GM18909 (cell line): Measurements from ENCODE around the gene ATP2A2.
"Not testable (repeated sequence)": the region's sequence is repeated elsewhere in the genome, so short reads cannot be mapped to it uniquely, and the experiment has no call there.

Source experiments
- ATAC-seq: cut with Tn5 transposase; IDR thresholded peaks from one replicate; pipeline ENCODE4 v1.9.1; 2021; ENCODE audit warnings: mild to moderate bottlenecking; ENCODE audit not compliant: unreplicated experiment, poor library complexity

The ATP2A2 gene

DNA sequence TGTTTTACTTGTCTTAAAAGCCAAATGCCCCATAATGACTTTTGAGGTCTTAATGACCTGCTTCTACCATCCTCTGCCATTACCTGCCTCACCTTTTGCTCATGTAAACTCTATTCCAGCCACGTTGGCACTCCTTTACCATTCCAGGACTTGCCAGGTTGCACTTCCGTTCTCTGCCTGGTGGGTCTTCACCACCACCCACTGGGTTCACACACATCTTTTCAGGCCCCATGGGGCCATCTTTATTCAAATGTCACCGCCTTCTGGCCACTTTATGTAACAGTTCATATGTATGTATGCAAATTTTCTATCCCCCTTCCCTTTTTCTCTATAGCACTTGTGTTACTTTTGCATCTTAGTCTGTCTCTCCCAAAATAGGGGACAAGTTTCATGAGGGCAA is 57.7 kb downstream of the ATP2A2 start:
- no peak for ATAC-seq

DNA sequence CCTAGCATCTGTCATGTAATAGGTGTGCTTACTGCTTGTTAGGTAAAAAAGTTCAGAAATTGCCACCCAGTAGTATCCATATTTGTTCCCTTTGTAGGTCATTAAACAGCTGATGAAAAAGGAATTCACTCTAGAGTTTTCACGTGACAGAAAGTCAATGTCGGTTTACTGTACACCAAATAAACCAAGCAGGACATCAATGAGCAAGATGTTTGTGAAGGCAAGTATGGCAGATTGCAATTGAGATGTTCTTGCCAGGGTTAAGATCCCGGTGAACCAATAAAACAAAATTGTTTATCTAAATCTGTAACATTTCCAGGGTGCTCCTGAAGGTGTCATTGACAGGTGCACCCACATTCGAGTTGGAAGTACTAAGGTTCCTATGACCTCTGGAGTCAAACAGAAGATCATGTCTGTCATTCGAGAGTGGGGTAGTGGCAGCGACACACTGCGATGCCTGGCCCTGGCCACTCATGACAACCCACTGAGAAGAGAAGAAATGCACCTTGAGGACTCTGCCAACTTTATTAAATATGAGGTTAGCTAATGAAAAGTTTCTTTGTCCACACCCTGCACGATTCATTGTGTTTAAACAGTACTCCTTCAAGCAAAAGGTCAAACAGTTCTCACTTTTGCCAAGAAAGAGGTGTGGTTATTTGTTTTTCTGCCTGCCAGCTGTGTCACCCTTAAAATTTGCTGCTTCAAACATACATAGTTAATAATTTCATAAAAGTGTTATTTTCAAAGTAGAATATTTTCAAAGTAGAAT is 58.3 kb downstream of the ATP2A2 start:
- ATAC-seq: no peak

DNA sequence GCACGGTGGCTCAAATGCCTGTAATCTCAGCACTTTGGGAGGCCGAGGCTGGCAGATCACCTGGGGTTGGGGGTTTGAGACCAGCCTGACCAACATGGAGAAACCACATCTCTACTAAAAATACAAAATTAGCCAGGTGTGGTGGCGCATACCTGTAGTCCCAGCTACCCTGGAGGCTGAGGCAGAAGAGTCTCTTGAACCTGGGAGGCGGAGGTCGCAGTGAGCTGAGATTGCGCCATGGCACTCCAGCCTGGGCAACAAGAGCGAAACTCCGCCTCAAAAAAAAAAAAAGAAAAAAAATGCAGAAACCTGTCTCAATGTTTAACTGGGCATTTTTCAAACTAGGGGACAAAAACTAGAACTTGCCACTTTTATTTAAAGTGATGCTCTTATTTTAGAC is 59.2 kb downstream of the ATP2A2 start:
- ATAC-seq: not testable (repeated sequence)

DNA sequence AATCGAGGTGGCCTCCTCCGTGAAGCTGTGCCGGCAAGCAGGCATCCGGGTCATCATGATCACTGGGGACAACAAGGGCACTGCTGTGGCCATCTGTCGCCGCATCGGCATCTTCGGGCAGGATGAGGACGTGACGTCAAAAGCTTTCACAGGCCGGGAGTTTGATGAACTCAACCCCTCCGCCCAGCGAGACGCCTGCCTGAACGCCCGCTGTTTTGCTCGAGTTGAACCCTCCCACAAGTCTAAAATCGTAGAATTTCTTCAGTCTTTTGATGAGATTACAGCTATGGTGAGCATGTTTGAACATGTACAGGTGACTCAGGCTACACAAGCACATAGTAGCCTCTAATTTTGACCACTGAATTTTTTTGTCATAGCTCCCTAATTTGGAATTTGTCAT is 59.7 kb downstream of the ATP2A2 start:
- no peak for ATAC-seq

DNA sequence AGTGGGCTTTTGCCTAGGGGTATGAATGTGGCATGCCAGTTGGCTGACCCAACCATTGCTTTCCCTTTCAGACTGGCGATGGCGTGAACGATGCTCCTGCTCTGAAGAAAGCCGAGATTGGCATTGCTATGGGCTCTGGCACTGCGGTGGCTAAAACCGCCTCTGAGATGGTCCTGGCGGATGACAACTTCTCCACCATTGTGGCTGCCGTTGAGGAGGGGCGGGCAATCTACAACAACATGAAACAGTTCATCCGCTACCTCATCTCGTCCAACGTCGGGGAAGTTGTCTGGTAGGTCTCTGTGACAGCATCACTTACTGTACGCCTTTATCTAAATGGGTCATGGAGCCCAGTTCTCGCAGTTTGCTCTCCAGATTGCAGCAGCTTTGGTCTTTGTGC is 61.1 kb downstream of the ATP2A2 start:
- no peak for ATAC-seq

DNA sequence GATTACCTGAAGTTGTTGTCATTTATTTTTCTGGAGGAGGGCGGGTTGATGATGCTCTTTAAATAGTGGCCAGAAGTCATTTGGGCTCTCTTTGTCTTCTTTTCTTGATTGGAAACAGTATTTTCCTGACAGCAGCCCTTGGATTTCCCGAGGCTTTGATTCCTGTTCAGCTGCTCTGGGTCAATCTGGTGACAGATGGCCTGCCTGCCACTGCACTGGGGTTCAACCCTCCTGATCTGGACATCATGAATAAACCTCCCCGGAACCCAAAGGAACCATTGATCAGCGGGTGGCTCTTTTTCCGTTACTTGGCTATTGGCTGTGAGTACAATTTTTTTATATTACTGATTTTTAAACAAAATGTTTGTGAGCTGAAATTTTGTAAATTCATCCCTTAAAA is 62.1 kb downstream of the ATP2A2 start:
- no peak for ATAC-seq

DNA sequence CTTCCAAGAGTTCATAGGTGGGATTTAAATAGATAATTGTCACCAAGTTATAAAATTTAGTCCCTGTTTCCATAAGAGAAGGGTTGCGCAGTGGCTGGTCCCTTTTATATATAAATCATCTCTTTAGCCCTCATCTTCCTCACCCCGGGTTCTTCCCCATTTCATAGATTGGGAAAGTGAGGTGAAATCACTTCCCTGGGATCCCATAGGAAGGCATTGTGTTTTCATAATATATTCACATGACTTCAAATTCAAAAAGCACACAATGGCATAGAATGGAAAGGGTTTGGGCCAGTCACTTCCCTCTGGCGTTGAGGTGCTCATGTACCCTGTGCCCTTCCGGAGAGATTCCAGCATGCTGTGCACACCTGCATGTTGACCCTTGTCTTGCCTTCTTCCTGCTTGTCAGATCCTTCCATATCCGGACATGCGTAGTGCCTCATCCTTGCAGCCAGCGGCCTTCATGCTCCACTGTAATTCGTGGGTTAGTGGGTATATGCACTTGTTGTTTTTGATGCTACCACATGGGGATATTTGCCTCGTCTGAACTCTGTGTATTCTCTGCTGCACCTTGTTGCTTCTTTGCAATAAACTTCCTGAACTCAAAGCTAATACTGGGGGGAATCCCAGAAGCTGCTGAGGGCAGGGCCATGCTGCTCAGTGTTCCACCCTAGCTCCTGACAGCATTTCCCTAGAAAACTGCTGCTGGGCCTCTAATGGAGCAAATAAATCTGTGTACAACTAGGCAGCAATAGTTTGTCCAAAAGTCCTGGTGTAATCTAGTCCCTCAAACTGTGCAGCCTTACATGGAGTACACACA is 62.9 kb downstream of the ATP2A2 start:
- ATAC-seq: no peak

DNA sequence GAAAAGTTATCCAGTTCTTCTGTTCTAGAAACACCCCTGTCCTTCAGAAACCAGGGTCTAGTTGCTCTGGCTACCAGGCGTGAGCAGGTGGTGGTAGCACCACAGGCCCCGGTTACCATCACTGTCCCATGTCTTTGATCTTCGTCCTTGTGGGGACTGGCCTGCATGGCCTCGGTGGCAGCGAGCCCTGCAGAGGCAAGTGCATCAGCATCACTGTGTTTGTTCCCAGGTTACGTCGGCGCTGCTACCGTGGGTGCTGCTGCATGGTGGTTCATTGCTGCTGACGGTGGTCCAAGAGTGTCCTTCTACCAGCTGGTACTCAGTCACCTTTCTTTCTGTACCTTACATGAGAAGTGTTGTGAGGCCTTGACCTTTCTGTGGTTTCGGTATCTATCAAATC is 63.6 kb downstream of the ATP2A2 start:
- ATAC-seq: no peak

DNA sequence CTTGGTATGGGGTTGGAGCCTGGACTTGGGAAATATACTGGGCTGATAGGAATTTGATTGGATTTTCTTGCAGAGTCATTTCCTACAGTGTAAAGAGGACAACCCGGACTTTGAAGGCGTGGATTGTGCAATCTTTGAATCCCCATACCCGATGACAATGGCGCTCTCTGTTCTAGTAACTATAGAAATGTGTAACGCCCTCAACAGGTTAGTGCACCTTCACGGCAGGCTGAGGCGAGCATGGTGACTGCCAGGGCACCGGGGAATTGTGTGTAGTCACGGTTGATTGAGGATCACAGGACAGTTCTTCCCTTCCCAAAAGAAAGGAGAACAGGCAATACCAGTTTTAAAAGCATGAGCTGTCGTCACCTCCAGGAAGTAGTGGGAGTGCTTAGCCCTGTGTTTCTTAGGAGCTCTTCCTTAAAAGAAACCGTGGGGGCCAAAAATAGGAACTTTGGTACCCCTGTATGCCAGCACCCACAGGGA is 64.2 kb downstream of the ATP2A2 start:
- no peak for ATAC-seq

DNA sequence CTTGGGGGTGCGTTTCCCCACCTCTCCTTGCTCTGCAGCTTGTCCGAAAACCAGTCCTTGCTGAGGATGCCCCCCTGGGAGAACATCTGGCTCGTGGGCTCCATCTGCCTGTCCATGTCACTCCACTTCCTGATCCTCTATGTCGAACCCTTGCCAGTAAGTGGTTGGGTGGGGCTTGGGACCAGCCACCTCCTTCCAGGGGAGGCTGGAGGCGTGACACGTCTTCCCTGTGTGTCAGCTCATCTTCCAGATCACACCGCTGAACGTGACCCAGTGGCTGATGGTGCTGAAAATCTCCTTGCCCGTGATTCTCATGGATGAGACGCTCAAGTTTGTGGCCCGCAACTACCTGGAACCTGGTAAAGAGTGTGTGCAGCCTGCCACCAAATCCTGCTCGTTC is 64.9 kb downstream of the ATP2A2 start:
- no peak for ATAC-seq

DNA sequence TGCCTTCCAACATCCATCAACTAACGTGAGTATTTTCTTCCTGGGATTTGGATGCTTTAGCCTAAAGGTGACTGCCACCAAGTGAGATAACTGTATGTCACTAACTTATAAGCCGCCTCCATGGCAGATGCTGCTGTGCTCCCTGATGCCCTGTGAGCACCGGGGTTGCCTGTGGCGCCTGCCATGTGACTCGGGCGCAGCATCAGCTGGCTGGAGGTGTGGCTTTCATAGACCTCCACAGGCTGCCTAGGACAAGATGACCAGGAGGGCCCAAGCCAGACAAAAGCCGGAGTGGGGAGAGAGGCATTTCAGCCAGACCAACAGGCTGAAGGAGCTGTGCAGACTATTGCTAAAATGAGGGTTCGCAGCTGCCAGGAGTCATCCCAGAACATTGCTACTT is 66.7 kb downstream of the ATP2A2 start:
- no peak for ATAC-seq

DNA sequence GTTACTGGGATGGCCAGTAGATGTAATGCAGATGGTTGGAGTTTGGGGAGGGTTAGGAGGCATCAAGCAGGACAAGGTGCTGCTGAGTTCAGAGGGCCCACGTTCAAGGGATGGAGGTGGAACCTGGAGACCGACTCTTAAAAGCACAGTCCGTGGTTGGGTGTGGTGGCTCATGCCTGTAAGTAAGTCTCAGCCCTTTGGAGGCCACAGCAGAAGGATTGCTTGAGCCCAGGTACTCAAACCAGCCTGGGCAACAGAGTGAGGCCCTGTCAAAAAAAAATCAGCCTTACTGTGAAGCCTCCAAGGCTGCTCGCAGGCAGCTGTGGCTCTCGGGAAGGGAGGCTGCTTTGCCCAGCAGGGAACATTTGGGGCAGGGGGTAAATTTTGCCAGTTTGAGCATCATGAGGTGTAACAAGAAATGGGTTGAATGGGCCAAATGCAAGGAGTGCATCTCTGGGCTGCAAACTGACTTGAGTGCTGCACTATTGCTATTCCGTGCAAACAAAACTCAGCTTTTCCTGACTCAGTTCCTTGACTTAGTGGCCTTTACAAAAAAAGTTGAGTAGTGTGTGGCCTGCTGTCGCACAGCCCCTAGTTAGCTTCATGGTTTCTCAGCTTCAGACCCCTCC is 67.5 kb downstream of the ATP2A2 start:
- ATAC-seq: no peak

DNA sequence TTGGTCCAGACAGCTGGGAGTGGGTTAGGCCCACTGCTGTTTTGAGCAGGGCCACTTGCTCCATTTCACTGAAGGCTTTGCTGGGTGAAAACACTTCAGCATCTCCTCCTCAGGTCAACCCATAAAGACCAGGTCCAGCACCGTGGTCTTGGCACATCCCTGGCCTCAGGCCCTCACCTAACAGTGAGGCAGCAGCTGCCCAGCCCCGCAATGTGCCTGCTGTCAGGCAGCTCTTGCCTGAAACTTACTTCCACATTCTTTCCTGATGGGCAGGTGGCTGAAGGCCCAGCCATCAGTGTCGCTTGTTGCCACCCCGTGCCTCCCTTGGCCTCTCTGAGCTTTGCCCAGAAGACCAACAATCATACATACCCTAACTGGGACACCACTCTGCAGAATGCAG is 68.0 kb downstream of the ATP2A2 start:
- no peak for ATAC-seq

DNA sequence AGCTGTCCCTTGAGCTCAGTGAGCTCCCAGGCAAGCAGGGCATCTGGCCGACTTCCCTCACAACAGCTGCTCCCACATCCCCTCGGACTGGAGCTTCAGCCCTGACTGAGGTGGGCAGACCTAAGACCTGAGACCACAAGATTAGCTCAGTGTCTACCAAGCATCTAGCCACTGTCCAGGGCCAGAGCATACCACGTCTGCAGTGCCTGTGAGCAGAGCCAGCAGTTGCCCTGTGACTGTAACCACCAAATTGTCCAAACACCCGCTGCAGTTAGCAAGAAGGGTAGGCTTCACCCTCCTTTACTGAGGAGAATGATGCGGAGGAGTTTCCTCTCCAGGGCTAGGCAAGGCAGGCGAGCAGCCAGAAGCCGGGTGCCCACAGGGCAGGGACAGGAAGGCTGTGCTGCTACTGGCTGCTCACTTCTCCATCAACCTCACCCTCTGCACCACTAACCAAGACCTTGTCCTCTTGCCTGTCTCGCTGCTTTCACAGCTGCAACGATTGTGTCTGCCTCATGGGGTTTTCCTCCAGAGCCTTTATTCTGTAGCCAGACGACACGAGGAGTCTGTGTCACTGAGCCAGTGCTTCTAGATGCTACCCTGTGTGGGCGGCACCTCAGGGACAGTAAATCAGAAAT is 68.6 kb downstream of the ATP2A2 start:
- ATAC-seq: no peak

DNA sequence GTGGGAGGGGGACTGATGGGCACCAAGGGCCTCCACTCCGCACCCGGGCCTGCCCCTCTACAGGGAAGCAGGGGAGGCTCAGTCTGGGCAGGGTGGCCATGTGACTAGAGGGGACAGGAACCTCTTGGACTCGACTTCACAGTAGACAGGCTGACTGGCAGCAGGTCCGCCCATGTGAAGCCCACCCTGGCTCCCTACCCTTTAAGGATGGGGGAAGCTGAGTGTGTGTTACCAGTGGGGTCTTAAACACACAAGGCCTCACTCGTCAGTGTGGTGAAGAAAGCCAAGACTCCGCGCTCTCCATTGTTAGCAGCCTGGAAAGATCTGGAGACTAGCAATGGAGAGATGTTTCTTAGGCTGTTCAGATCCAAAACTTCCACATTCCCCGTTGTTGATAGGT is 70.1 kb downstream of the ATP2A2 start:
- ATAC-seq: no peak

DNA sequence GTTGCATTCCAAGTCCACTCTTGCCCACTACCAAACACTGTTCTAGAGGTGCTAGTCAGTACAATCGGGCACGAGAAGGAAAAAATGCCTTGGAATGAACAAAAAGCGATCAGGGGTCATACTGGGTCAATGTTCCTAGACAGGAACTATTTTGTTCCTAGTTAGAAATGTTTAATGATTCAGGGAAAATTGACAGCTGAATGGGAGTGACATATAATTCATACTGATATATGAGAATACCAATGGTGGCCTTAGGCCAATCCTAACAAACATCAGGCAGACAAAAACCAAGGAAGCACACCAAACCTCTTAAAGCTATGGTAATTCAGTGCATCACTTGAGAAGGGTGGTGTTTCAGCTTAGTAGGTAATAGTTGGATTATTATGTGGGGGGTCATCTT is 71.4 kb downstream of the ATP2A2 start:
- no peak for ATAC-seq

DNA sequence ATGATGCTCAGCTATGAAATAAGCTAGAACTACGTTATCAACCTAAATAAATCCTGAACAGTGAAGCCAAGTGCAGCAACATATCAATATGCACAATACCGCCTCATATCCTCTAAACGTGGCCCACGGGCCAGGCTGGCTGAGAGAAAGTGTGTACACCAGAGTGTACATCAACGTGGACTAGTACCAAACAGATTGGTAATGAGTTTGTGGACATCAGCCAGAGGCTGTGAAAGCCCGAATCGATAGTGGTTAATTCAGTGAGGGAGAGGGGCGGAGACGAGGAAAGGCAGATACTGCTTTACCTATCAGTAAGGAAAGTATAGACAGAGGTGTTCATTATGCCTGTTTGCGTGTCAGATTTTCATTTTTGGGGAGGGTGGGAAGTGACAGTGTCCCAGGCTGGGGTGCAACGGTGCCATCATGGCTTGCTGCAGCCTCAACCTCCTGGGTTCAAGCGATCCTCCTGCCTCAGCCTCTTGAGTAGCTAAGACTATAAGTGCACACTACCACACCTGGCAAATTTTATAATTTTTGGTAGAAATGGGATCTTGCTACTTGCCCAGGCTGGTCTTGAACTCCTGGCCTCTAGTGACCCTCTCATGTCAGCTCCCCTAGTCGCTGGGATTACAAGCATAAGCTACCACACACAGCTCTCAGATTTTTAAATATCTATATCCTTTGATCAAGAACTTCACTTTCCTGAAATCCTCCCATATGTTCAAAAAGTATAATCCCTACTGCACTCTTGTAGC is 72.3 kb downstream of the ATP2A2 start:
- no peak for ATAC-seq

DNA sequence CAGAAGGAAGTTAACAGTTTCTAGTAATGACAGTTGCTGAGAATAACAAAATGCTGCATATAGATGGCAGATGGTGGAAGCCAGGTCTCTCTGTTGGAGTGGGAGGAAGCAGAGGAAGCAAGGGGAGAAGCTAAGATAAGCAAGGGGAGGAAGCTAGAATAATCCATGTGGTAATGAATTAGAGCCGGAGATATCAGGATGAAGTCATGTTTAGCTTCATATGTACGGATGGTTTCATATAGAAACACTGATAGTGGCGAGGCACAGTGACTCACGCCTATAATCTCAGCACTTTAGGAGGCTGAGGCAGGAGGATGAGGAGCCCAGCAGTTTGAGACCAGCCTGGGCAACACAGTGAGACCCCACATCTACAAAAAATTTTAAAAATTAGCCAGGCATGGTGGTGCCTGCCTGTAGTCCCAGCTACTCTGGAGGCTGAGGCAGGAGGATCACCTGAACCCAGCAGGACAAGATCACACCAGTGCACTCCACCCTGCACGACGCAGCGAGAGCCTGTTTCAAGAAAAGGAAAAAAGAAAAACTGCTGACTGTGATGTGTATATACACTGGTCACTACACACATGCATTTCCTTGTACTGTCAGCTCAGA is 73.2 kb downstream of the ATP2A2 start:
- no peak for ATAC-seq

DNA sequence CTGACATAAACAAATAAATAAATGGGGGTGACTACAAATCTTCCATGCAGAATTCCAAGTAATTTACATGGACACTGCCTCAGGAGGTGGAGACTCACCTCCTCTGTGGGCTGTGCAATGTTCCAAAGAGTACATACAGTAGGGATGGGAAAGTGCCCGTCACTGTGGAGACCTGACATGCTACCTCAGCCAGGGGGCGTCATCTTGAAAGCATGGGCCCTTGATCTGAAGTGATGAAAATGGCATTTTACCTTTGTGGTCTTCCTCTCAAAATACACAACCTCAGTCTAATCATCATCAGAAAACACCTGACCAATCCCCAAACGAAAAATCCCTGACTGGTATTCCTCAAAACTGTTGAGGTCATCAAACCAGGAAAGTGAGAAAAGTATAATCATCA is 74.0 kb downstream of the ATP2A2 start:
- ATAC-seq: no peak
